Endothelial cell of umbilical vein (primary cell): ENCODE measurements around the gene ICE2. TPM values are rescaled to one million over a fixed set of nuclear protein-coding genes. Genes with fewer than 3 reads are reported as not detected.

Experiments
- BruUV-seq: library from RNA; stranded (reverse); fragments of 400-500 nt; replicated peaks from 2 replicates; lab custom pipeline; 2021; lab: Mats Ljungman, UMichigan
- CTCF ChIA-PET: fragments of 300-600, 350-600 bp; sonication (Branson Sonifier 250); formaldehyde crosslinking; loops from one replicate; lab custom pipeline; 2021; ENCODE audit warnings: antibody characterized with exemption, inconsistent platforms; lab: Charles Lee
- POLR2A ChIA-PET: fragments of 300-600, 350-600 bp; sonication (Branson Sonifier 250); formaldehyde crosslinking; loops from one replicate; lab custom pipeline; 2021; ENCODE audit warnings: antibody characterized with exemption, inconsistent platforms; lab: Charles Lee
- DNase-seq: peaks from one replicate; pipeline ENCODE4 v3.0.0-alpha.2; 2011; ENCODE audit warnings: low read depth, low spot score
- FAIRE-seq: peaks from 2 replicates; lab custom pipeline; 2011; peaks lifted over from hg19 to GRCh38; lab: Jason Lieb, UNC
- H2AFZ ChIP-seq: 2 replicates; pipeline ENCODE4 v1.6.0; 2012; ENCODE audit warnings: low read depth, low read length, control low read depth, inconsistent platforms
- H3K27ac ChIP-seq: 2 replicates; pipeline ENCODE4 v1.5.1; 2011; ENCODE audit warnings: low read depth, mild to moderate bottlenecking, control low read depth, low read length, moderate library complexity; ENCODE audit not compliant: insufficient read depth
- H3K27me3 ChIP-seq, 2 experiments: 2 replicates each; pipeline versions ENCODE4 v1.6.0 to v1.6.1; 2011; ENCODE audit warnings: low read length in 2 of 2, mixed read lengths in 1 of 2; ENCODE audit not compliant: control insufficient read depth in 2 of 2, insufficient read depth in 2 of 2
- H3K36me3 ChIP-seq, 2 experiments: 2 replicates in 1 of 2; 3 replicates in 1 of 2; pipeline ENCODE4 v1.5.1; 2011; ENCODE audit warnings: low read length in 2 of 2, mild to moderate bottlenecking in 1 of 2, moderate library complexity in 1 of 2; ENCODE audit not compliant: control insufficient read depth in 2 of 2, insufficient read depth in 2 of 2; ENCODE audit errors: extremely low read depth in 1 of 2
- H3K4me1 ChIP-seq: 3 replicates; pipeline ENCODE4 v1.5.1; 2011; ENCODE audit warnings: mild to moderate bottlenecking, low read length; ENCODE audit not compliant: control insufficient read depth, insufficient read depth; ENCODE audit errors: extremely low read depth
- H3K4me2 ChIP-seq: 2 replicates; pipeline ENCODE4 v1.6.1; 2011; ENCODE audit warnings: low read length, control low read depth, mixed read lengths; ENCODE audit not compliant: insufficient read depth
- H3K4me3 ChIP-seq, 3 experiments: fragments of 200-600 bp in 1 of 3; sonication (generic), shearing (Covaris generic) in 1 of 3; replicated peaks in 1 of 3; 2 replicates each; pipeline ENCODE4 v1.5.1; 2011 to 2016; ENCODE audit warnings: control low read depth in 3 of 3, low read length in 3 of 3, mild to moderate bottlenecking in 2 of 3, inconsistent platforms in 1 of 3, low read depth in 1 of 3, moderate library complexity in 1 of 3; ENCODE audit not compliant: insufficient read depth in 1 of 3
- H3K79me2 ChIP-seq: 2 replicates; pipeline ENCODE4 v1.6.0; 2012; ENCODE audit warnings: low read length, inconsistent platforms; ENCODE audit not compliant: control insufficient read depth, insufficient read depth
- H3K9ac ChIP-seq: replicated peaks from 2 replicates; pipeline ENCODE3; 2011; ENCODE audit warnings: low read length, control low read depth; ENCODE audit not compliant: insufficient read depth; ENCODE audit errors: extremely low read depth
- H3K9me1 ChIP-seq: replicated peaks from 3 replicates; pipeline ENCODE4 v1.6.0; 2011; ENCODE audit warnings: mild to moderate bottlenecking, low read length; ENCODE audit not compliant: control insufficient read depth, insufficient read depth; ENCODE audit errors: extremely low read depth
- H3K9me3 ChIP-seq: replicated peaks from 2 replicates; pipeline ENCODE4 v1.5.1; 2012; ENCODE audit warnings: low read length, inconsistent platforms; ENCODE audit not compliant: control insufficient read depth, insufficient read depth
- H4K20me1 ChIP-seq: replicated peaks from 2 replicates; pipeline ENCODE3; 2011; ENCODE audit warnings: mild to moderate bottlenecking, low read length; ENCODE audit not compliant: control insufficient read depth, insufficient read depth; ENCODE audit errors: extremely low read depth
- EZH2 ChIP-seq: IDR thresholded peaks from 2 replicates; pipeline ENCODE4 v1.6.1; 2012; ENCODE audit warnings: borderline replicate concordance, low read depth, mild to moderate bottlenecking, moderate library complexity, low read length, inconsistent platforms; ENCODE audit not compliant: severe bottlenecking
- FOS ChIP-seq: IDR thresholded peaks from 2 replicates; pipeline ENCODE4 v1.6.1; 2011; ENCODE audit warnings: mild to moderate bottlenecking, low read length, moderate library complexity, borderline replicate concordance; ENCODE audit not compliant: insufficient read depth
- GATA2 ChIP-seq: IDR thresholded peaks from 2 replicates; pipeline ENCODE4 v1.7.0; 2011; ENCODE audit warnings: low read depth, mild to moderate bottlenecking, moderate library complexity, mixed read lengths, low read length; ENCODE audit not compliant: insufficient read length, insufficient read depth
- JUN ChIP-seq: IDR thresholded peaks from 2 replicates; pipeline ENCODE4 v1.6.1; 2011; ENCODE audit warnings: borderline replicate concordance, low read depth; ENCODE audit not compliant: insufficient read length, insufficient read depth
- MYC ChIP-seq: IDR thresholded peaks from one replicate; pipeline ENCODE4 v1.6.1; 2011; ENCODE audit warnings: mild to moderate bottlenecking, low read depth, low read length
- POLR2A ChIP-seq: IDR thresholded peaks from 2 replicates; pipeline ENCODE4 v1.6.1; 2012; ENCODE audit warnings: low read depth, mild to moderate bottlenecking, control low read depth, low read length
- POLR2AphosphoS5 ChIP-seq: IDR thresholded peaks from 2 replicates; pipeline ENCODE4 v1.6.1; 2012; ENCODE audit warnings: low read depth, mild to moderate bottlenecking, control low read depth, low read length, moderate library complexity; ENCODE audit not compliant: insufficient read depth
- dilution Hi-C: fragments of 300-500 bp; cut with MboI; formaldehyde crosslinking; loops from one replicate; pipeline ENCODE4 v1.15.0; 2019; ENCODE audit warnings: low sequenced_read_pairs; ENCODE audit not compliant: extremely low pct_ligation_motif_present
- intact Hi-C: fragments of 100-400 bp; cut with micrococcal nuclease; formaldehyde crosslinking; loops from one replicate; pipeline ENCODE4 v1.10.0; 2022
- polyA plus RNA-seq, 4 experiments: library from polyadenylated mRNA; depleted of rRNA in 3 of 4; stranded (reverse) in 3 of 4; unstranded in 1 of 4; fragments of >200 nt; gene quantifications; 2 replicates each; pipeline versions ENCODE4 v1.2.1 to v1.2.3, GENCODE V29; 2011 to 2012; ENCODE audit warnings: missing spikeins in 1 of 4
- total RNA-seq: library from RNA; stranded (reverse); gene quantifications from 2 replicates; pipeline ENCODE4 v1.2.3, GENCODE V29; 2021
- TF ChIP-seq, protein P1 (sequence below), 2 donors: IDR thresholded peaks; 1 replicate in 1 of 2; 2 replicates in 1 of 2; pipeline ENCODE4 v1.5.1; 2011; ENCODE audit warnings: low read length in 2 of 2, mild to moderate bottlenecking in 2 of 2, moderate library complexity in 2 of 2, control low read depth in 1 of 2, inconsistent platforms in 1 of 2, low read depth in 1 of 2; ENCODE audit not compliant: insufficient read depth in 1 of 2; ENCODE audit errors: extremely low read depth in 1 of 2
- TF ChIP-seq, protein P2 (sequence below): IDR thresholded peaks from 2 replicates; pipeline ENCODE4 v1.6.1; 2011; ENCODE audit not compliant: insufficient read depth, insufficient read length

The ICE2 gene
- total and polyA plus RNA-seq, 2 donors (not counting 3 experiments of a cell fraction or from before 2014, with no cell fraction given) = 22.1 to 57.0 TPM

DNA sequence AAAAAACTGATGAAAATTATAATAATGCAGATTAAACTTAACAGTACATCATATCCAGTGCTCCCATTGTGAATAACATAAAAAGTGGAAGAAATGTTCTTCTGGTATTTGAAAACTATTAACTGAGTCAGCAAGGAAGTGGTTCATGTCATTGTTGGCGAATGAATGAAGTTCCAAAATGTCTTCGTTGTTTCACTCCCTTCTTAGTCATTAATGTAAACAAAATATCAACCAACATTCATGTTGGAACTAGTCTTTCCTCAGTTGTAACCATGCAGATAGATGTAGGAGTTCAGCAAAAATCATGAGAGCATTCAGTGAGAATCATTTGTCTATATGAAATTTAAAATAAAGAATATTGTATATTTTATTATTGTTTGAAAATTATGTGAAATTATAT, 44.1 kb upstream of the ICE2 start:
- no peaks in the 10 kb centered on the region for H3K9me3 ChIP-seq
- POLR2A ChIA-PET = no interaction called here
- CTCF ChIA-PET = interaction anchor here (0.7 kb wide), 1 partner anchor 62 kb away, joined by 3 read pairs; no protein-coding TSS in a partner anchor
- no peaks in the 10 kb centered on the region for H4K20me1 ChIP-seq
- intact Hi-C loops (loop anchor here (5.0 kb wide), 1 partner anchor 394 kb away; no protein-coding TSS in a partner anchor), dilution Hi-C loops (no loop called here)
- H3K4me2 ChIP-seq = no peak overlapping the region
- H3K9me1 ChIP-seq = no peaks in the 10 kb centered on the region
- no peak overlapping the region for H3K9ac ChIP-seq
- no TSS peak for BruUV-seq
- DNase-seq = peak; percentile 52
- no peak overlapping the region for H3K27ac ChIP-seq
- no peaks in the 10 kb centered on the region for H3K27me3 ChIP-seq
- H2AFZ ChIP-seq = no peak overlapping the region
- no peaks in the 10 kb centered on the region for H3K36me3 ChIP-seq
- peak; percentile 78 for FAIRE-seq
- TF ChIP-seq EZH2 (no peak), POLR2AphosphoS5 (no peak), JUN (peak; percentile 42), GATA2 (no peak), MYC (no peak), FOS (peak; percentile 56), POLR2A (no peak)
- TF ChIP-seq, protein P1, sequence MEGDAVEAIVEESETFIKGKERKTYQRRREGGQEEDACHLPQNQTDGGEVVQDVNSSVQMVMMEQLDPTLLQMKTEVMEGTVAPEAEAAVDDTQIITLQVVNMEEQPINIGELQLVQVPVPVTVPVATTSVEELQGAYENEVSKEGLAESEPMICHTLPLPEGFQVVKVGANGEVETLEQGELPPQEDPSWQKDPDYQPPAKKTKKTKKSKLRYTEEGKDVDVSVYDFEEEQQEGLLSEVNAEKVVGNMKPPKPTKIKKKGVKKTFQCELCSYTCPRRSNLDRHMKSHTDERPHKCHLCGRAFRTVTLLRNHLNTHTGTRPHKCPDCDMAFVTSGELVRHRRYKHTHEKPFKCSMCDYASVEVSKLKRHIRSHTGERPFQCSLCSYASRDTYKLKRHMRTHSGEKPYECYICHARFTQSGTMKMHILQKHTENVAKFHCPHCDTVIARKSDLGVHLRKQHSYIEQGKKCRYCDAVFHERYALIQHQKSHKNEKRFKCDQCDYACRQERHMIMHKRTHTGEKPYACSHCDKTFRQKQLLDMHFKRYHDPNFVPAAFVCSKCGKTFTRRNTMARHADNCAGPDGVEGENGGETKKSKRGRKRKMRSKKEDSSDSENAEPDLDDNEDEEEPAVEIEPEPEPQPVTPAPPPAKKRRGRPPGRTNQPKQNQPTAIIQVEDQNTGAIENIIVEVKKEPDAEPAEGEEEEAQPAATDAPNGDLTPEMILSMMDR (IDR thresholded peaks at IDR 0.05; ENCODE audit: extremely low read depth in 1 of 2, insufficient read depth in 1 of 2, low read depth in 1 of 2, low read length in 2 of 2) = no peak
- TF ChIP-seq, protein P2, sequence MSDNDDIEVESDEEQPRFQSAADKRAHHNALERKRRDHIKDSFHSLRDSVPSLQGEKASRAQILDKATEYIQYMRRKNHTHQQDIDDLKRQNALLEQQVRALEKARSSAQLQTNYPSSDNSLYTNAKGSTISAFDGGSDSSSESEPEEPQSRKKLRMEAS = no peak
- peaks cover 18% of the 10 kb centered on the region for H3K4me1 ChIP-seq
- H3K4me3 ChIP-seq = no peak overlapping the region
- no peaks in the 10 kb centered on the region for H3K79me2 ChIP-seq
